CD4-positive, alpha-beta T cell treated with Interleukin-17A for 4 hours (primary cell): ENCODE measurements around the gene C10orf95.
"Not testable (repeated sequence)": the region's sequence is repeated elsewhere in the genome, so short reads cannot be mapped to it uniquely, and the experiment has no call there.

Experiments
- DNase-seq: peaks from one replicate; pipeline ENCODE4 v3.0.0-alpha.2; 2020; ENCODE audit warnings: mixed read lengths

The C10orf95 gene, protein sequence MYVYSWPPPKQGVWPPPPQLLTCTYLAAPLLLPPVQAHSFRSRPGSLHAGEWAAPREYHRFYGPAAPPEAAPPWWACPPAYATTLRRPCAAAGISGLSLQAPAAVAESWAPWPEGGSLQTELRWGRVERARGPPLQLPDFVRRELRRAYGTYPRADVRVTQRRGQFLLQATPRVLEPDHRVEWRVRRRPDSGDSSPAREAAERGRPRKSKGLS

DNA sequence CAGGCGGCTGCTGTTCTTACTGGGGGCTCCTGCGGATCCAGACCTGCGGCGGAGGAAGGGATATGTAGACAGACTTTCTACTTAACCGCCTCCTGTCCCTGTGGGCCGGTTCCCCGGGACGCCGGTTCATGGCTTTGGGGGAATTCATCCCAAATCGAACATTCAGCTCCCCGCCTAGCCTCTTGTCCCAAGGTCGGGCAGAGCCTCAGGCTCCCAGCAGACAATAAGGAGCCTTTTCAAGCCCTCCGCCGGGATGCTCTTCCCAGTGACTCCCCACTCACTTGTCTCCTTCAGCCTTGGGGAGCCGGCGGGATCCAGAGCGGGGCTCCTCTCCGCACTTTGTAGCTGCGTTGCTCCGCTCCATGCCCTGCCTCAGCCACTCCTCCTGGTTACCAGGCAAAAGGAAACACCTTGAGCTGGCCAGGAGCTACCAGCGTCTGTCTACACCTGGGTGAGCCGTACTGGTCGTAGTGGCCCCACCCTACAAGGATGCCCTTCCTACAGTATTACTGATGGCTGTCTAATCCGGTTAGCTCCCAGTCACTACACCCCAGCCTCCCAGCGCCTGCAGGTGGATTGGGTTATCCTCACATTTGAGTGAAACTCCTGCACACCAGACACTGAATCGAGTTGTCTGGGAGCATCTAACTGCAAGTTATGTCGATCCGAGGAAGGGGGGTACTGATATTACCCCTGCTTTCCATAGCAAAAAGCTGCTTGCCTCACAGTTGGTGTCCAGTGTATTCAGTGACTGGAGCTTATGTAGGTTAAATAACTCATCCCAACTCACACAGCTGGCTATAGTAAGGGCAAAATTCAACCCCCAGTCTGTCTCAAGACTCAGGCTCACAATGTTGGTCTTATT lies at the start of gene C10orf95:
TSS of gene C10orf95 (minus strand) at position 439 of the 865 bp plus-strand sequence. CDS start 450 bp downstream, outside the sequence.
- DNase-seq = no peak

DNA sequence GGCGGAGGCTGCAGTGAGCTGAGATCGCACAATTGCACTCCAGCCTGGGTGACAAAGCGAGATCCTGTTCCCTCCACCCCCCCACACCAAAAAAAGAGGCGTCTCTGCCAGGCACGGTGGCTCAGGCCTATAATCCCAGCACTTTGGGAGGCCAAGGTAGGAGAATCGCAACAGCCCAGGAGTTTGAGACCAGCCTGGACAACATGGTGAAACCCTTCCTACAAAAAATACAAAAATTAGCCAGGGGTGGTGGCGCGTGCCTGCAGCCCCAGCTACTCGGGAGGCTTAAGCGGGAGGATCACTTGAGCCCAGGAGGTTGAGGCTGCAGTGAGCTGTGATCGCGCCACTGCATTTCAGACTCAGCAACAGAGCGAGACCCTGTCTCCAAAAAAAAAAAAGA lies 49.3 kb upstream of the C10orf95 start:
- not testable (repeated sequence) for DNase-seq

DNA sequence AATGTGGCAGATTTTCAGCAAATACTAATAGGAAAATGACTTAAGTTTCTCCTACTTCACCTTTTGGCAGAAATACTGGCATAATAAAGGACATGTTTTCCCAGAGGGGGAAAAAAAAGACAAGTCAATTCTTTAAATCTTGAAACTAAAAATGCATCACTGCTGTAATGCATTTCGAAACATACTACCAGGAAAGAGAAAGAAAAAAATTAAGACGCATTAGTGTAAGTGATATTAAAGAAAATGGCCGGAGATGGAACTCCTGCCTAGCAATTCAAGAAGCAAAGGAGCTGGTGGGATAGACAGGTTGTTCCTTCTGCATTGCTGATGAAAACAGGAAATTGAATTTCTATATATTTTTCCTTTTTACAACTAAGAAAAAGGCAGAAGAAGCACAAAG lies 48.0 kb upstream of the C10orf95 start:
- DNase-seq = no peak

DNA sequence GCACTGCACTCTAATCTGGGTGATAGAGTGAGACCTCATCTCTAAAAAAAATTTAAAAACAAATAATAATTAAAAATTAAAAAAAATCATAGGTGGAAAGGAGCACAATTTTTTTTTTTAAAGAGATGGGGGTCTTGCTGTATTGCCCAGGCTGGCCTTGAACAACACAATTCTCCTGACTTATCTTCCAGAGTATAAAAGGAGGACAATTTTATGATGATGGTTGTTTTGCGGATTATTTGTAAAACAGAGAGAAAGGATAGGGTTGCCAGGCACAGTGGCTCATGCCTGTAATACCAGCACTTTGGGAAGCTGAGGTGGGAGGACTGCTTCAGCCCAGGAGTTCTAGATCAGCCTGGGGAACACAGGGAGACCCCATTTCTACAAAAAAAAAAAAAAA lies 46.2 kb upstream of the C10orf95 start:
- DNase-seq = no peak

DNA sequence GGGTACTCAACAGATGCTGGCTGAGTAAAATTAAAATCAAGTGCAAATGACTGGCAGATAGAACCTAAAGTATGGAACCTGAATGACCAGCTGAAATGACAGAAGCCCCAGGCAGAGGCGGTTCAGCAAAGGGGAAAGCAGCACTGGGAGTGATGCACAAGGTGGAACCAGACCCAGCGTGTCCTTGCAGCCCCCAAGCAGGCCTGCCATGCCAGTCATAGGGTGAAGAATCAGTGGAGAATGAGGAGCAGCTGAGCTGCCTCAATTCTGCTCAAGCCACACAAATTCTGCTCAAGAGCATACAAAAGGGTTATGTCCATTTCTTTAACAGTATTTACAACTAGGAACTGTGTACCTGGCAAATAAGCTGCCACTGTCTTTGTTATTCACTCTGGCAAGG lies 42.4 kb upstream of the C10orf95 start:
- DNase-seq = no peak

DNA sequence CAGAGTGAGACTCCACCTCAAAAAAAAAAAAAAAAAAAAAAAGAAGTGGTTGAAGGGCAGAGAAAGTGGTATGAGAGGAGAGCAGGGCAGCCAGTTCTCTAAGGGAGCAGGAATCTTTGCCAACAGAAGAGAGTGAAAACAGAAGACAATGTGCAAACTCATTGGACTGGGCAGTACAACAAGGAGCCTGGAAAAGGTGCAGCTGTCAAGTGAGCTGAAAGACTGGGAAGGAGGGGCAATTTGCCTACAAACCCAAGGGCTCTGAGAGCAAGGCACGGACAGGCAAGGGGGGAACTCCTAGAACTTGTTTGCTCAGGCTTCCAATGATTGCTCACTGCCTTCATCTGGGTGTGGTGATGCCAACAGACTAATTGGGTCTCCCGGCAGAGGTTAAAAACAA lies 41.6 kb upstream of the C10orf95 start:
- DNase-seq = no peak

DNA sequence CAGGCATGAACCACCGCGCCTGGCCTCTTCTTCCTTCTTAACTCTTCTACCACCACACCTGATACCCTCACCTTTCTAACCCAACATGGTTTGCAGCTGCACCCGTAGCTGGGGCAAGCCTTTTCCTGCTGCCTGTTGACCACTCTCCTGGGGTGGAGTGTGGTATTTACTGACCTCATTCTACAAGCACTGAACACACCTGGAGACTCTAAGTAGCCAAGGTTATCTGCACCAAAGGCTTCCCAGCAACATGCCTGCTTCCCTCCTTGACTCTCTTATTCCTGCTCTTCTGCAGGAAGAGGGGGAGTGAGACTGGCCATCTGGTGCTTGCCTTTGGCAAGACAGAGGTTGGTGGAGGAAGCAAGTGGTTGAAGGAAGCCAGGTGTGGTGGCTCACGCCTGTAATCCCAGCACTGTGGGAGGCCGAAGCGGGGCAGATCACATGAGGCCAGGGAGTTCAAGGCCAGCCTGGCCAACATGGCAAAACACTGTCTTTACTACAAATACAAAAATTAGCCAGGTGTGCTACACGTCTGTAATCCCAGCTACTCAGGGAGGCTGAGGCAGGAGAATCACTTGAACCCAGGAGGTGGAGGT lies 41.1 kb upstream of the C10orf95 start:
- DNase-seq = no peak

DNA sequence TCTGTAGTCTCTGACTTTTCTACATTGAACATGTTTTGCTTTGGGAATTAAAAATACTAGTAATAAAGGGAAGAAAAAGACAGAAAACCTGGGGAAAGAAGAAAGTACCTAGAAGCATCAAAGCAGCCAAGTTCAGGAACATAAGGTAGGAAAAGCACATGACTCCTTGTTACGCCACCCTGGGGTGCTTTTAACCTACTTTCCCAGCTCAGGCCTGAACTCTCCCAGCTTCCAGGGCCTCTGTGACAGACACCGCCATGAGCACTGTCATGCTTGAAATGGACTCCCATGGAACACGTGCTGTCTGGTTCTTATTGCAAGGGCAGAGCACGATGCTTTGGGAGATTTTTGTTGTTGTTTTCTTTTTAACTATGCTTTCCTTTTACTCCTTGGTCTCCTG lies 39.8 kb upstream of the C10orf95 start:
- DNase-seq = no peak

DNA sequence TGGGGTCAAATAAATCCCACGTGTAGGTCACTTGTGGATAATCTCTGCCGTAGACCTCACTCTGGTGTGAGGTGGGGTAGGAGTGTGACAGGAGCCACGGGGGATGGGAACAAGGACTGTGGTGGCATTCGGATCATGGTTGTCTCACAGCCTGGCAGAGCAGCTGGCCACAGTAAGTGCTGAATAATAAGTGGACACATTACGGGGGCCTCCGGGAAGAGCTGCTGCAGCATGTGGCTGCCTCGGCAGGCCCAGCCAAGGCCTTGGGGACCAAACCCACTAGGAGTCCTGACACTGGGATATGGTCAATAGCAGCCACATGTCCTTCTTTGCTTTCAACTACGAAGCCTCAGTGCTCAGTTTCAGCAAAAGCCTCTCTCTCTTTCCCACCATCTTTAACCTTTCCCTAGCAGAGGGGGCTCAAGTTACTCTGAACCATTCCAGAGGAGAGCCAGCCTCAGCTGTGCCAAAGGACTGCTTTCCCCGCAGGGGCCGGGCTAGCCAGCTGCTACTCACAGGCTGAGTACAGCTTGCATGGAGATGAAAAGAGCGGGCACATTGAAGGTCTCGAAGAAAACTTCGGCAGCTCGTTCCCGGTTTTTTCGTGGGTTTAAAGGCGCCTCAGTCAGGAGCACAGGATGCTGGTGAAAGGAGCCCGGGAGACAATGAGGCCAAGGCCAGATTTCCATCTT lies 33.9 kb upstream of the C10orf95 start:
- DNase-seq = no peak

DNA sequence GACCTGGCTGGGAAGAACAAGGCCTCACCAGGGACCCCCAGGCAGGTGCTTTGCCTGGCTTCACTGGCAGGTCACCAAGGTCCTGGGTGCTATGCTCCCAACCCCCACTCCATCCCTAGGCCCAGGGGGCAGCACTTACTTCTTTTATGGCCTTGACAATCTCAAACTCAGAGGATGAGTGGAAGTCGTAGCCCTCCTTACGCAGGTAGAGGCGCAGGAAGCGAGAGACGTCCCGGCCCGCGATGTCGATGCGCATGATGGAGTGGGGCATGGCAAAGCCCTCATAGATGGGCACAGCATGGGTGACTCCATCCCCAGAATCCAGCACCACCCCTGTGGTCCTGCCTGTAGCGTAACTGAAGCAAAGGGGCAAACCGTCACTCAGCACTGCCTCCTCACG lies 32.7 kb upstream of the C10orf95 start:
- DNase-seq = no peak

DNA sequence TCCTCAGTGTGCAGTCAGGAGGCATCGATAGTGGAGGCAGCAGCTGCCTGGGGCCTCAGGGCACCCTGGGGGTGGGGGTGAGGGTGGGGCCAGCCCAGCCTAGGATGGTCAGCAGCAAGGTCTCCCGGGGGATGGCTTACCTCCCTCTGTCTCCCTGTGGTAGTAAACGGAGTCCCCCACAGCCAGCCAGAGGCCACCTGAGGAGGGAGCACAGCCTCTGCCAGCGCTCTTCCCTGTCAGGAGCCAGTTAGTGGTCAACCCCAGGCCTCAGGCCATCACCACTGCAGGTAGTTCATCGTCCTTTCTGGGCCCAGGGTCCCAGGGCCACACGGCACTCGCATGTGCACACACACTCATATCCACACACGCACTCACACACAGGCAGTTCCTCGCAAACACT lies 29.1 kb upstream of the C10orf95 start:
- DNase-seq = no peak

DNA sequence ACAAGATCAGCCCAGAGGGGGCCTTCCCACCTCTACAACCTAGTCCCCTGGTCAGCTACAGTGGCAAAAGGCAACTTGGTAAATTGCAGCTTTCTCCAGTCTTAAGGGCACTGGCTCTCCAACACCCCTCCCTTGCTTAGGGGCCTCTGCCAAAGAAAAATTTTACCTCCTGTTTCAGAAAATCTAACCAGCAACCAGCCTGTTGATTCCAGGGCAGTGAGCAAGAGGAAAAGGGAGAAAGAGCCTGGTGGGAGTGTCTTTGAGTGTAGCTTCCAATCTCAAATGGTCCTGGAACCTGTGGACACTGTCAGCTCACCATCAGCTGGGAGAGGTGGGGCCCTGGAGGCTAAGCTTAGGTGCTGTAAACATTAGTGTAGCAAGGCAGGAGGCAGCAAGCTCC lies 28.3 kb upstream of the C10orf95 start:
- no peak for DNase-seq

DNA sequence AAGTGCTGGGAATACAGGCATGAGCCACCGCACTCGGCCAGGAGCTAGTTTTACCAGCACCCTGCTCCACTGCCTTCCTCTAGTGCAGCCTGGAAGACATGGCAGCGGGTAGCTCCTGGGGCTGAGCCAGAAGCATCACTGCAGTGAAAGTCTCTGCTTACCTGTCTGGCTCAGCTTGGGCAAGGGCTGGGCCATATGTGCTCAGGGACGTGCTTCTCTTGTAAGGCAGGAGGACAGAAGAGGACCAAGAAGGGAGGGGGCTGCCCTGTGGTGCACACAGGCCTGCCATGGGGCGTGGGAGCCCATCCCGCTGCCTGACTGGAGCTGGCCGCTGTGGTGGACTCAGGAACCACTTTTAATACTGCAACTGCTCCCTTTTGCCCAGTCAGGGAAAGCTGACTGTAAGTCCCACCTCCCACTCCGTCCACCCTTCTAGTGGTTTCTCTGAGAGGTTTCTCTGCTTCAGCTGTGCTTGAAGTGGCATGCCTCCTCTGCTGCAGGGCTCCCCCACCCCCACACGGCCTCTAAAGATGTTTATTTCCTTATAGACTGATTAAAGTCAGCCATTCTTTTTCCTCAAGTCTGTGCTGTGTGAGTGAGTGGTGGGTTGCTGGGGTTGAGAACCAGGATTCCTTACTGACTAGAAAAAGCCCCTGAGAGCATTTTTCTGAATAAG lies 25.3 kb upstream of the C10orf95 start:
- peak; percentile 37 for DNase-seq

DNA sequence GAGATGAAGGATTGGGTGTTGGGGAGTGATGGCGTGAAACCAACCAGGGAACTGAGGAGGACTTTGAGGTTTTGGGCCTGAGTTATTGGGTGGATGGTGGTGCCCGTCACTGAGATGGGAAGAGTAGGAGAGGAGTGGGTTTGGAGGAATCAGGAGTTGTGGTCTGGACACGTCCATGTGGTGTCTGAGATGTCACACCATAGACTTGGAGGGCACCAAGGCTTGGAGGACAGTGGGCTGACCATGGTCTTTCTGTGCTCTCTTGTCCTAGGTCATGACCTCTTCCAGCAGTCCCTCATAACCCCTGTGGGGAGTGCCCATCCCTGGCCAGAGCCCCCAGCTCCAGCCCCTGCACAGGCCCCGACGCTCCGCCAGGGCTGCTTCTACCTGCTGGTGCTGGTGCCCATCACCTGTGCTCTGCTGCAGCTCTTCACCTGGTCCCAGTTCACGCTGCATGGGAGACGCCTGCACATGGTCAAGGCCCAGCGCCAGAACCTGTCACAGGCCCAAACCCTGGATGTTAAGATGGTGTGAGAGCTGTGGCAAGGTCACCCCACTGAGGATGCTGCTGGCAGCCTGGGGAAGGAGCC lies 24.2 kb upstream of the C10orf95 start:
- no peak for DNase-seq

DNA sequence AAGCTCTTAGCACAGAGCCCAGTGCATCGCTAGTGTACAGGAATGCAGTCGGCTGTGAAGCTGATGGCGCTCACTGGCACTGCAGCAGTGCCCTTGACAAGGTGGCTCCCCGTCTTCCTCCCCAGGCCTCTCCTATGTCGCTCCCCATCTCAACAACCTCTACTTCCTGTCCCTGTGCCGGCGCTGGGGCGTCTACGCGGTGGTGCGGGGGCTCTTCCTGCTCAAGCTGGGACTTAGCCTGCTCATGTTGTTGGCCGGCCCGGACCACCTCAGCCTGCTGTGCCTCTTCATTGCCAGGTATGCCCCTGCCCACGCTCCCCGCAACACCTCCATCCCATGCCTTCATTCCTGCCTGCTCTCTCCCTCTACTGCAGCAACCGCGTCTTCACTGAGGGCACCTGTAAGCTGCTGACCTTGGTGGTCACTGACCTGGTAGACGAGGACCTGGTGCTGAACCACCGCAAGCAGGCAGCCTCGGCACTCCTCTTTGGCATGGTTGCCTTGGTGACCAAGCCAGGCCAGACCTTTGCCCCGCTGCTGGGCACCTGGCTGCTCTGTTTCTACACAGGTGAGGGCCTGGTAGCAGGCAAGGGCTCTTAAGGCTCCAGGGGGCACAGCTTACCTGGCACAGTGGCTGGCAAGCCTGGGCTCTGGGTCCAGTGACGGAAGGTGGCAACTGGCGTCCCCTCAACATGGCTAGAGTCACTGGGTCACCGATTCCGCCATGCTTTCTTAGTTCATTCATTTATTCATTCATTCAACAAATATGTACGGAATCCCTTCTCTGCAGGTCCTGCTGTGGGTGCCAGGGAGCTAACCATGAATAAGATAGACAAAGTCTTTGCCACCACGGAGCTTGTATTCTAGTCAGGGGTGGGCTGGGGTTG lies 22.3 kb upstream of the C10orf95 start:
- DNase-seq = peak; percentile 64

DNA sequence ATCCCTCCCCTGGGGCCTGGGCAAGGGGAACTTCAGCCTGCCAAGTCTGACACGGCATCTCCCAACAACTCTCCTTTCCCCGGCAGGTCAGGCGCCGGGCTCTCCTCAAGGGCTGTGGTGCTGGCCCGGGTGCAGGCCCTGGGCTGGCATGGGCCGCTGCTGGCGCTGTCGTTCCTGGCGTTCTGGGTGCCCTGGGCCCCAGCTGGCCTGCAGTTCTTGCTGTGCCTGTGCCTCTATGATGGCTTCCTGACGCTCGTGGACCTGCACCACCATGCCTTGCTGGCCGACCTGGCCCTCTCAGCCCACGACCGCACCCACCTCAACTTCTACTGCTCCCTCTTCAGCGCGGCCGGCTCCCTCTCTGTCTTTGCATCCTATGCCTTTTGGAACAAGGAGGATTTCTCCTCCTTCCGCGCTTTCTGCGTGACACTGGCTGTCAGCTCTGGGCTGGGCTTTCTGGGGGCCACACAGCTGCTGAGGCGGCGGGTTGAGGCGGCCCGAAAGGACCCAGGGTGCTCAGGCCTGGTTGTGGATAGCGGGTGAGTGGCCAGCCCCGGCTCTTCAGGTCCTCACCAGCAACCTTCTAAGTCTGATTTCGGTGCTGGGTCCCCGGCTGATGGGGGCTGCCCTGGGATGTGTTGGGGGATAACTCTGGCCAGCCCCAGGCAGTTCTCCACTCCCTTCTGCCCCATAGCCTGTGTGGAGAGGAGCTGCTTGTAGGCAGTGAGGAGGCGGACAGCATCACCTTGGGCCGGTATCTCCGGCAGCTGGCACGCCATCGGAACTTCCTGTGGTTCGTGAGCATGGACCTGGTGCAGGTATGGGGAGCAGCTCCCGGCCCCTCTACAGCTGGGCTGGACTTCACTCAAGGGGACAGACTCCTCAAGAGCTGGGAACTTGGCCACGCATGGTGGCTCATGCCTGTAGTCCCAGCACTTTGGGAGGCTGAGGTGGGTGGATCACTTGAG lies 19.5 kb upstream of the C10orf95 start:
- DNase-seq = no peak

DNA sequence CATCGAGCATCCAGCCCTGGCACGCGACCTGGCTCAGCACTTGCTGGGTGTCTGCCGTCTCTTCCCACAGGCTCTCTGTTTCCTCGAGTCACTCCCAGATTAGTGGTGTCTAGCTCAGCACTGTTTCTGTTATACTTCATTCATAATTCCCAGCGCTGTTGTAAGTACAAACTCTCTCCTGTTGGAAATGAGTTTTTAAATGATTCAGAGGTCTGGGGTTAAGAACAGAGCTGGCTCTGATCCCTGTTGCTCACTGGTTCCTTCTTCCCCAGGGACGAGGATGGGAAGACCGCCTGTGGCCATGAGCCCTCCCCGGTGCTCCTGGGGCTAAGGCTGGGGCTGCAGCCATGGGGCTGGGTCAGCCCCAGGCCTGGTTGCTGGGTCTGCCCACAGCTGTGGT lies 17.3 kb upstream of the C10orf95 start:
- no peak for DNase-seq

DNA sequence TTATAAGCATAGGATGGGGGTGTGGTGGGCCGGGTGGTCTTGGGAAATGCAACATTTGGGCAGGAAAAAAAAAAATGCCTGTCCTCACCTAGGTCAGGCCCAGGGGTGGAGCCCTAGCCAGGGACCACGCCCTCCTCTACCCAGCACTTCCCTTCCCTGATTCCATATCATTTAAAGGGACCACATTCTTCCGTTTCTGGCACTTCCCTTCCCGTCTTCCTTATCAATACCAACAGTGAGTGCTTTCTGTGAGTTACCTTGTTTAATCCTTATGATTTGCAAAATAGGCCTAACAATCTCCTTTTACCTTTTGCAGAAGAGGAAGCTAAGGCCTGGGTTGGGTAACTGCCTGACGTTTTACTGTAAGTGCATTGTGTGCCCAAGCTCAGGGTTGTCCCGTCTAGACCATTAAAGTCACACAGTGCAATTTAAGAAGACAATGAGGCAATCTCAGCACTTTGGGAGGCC lies 16.7 kb upstream of the C10orf95 start:
- no peak for DNase-seq

DNA sequence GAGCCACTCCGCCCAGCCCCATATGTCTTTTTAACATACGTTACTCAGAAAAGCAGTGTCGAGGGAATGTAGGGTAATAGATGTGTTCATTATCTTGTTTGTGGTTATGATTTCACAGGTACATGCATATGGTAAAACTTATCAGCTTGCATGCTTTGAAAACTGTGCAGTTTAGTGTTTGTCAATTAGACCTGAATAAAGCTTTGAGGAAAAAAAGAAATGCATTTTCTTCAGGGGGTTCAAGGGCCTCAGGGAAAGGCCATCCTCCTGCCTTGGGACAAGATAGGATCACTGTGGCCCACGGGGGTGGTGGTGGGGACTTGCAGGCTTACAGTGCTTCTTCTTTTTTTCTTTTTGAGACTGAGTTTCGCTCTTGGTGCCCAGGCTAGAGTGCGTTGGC lies 16.0 kb upstream of the C10orf95 start:
- no peak for DNase-seq

DNA sequence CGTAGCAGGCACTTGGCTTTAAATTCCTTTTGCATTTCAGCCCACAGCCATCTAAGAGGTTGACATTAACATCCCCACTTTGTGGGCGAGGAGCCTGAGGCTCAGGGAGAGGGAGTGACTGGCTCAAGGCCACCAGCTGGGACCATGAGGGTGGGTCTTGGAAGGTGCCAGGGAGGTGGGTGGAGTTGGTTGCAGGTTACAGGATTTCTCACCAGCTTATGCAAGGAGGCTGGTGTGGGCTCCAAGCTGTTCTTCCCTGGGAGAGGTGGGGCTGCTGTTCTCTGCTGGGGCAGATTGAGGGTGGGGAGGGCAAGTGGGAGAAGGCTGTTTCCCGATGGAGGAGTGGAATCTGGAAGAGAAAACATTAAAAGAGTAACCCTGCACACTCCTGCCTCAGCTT lies 14.1 kb upstream of the C10orf95 start:
- no peak for DNase-seq
